ENCODE data around the gene VPS13C. TPM values are rescaled to one million over a fixed set of nuclear protein-coding genes. Genes with fewer than 3 reads are reported as not detected.

Gene VPS13C
- total RNA-seq, 1 experiment from 2014 or later = 20.9 TPM

DNA sequence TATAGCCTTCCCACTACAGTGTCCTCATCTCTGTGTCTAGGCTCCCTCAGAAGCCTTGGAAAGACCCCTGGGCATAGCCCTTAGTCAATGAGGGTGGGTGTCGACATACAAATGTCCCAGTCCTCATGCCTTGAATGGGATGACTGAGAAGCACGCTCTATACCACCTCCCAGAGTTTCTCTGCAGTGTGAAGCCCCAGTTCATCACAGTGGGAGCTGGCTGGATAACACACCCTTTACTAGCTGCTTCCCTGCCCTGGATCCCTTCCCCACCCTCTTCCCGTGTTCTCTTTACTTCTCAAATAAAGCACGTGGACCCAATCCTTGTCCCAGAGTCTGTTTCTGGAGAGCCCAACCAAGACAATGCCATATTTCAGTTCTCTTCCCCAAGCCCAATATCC, 239.3 kb downstream of the VPS13C start:
- ATAC-seq = no peak
- no peak for DNase-seq (ENCODE audit: low spot score)
- POLR2A ChIA-PET = no interaction called here
- H3K27ac Mint-ChIP-seq = no peak overlapping the region
- H3K9me3 Mint-ChIP-seq = peaks cover 7% of the 10 kb centered on the region; the same call in 1 of the 2 replicates
- CTCF ChIA-PET = interaction anchor here (1.1 to 1.2 kb wide), 2 partner anchors 13 to 14 kb away, joined by 3 read pairs; no protein-coding TSS in a partner anchor
- H3K4me3 Mint-ChIP-seq = no peak overlapping the region
- H3K4me1 Mint-ChIP-seq = peaks cover 20% of the 10 kb centered on the region
- no peaks in the 10 kb centered on the region for H3K36me3 Mint-ChIP-seq
- no peak for TF ChIP-seq ETV6 (CRISPR knock-in tag; IDR thresholded peaks at IDR 0.05)
- TF ChIP-seq, protein P1, sequence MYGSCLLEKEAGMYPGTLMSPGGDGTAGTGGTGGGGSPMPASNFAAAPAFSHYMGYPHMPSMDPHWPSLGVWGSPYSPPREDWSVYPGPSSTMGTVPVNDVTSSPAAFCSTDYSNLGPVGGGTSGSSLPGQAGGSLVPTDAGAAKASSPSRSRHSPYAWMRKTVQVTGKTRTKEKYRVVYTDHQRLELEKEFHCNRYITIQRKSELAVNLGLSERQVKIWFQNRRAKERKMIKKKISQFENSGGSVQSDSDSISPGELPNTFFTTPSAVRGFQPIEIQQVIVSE (CRISPR knock-in tag; IDR thresholded peaks at IDR 0.05; ENCODE audit: borderline replicate concordance) = no peak
- no peak for TF ChIP-seq ATF1 (CRISPR knock-in tag; IDR thresholded peaks at IDR 0.05)
- 0 out of 2 replicates have a peak, but pooled peaks cover 3% of the 10 kb centered on the region for H3K27me3 Mint-ChIP-seq (ENCODE audit: low read depth)

DNA sequence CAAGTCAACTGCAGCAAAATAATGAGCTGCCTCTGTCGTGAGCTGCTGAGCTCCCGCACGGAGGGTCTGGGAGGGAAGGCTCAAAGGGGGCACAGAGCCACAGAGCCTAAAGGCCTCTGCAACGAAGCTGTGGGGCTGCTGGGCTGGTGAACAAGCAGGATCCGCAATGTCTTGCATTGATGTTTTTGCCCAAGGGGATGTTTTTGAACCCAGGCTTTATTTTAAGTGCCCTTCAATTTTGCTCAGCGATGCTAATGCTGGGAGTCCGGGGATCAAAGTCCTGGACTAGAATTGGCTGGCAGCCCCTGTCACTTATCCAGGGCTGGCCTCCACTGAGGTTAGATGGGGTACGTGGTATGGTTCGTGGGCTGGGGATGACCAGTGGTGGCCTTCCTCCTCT, 240.0 kb downstream of the VPS13C start:
- H3K27me3 Mint-ChIP-seq (ENCODE audit: low read depth) = 0 out of 2 replicates have a peak, but pooled peaks cover 3% of the 10 kb centered on the region
- H3K9me3 Mint-ChIP-seq = peaks cover 7% of the 10 kb centered on the region; the same call in 1 of the 2 replicates
- no peak overlapping the region for H3K4me3 Mint-ChIP-seq
- H3K27ac Mint-ChIP-seq = no peak overlapping the region
- TF ChIP-seq, protein P2, sequence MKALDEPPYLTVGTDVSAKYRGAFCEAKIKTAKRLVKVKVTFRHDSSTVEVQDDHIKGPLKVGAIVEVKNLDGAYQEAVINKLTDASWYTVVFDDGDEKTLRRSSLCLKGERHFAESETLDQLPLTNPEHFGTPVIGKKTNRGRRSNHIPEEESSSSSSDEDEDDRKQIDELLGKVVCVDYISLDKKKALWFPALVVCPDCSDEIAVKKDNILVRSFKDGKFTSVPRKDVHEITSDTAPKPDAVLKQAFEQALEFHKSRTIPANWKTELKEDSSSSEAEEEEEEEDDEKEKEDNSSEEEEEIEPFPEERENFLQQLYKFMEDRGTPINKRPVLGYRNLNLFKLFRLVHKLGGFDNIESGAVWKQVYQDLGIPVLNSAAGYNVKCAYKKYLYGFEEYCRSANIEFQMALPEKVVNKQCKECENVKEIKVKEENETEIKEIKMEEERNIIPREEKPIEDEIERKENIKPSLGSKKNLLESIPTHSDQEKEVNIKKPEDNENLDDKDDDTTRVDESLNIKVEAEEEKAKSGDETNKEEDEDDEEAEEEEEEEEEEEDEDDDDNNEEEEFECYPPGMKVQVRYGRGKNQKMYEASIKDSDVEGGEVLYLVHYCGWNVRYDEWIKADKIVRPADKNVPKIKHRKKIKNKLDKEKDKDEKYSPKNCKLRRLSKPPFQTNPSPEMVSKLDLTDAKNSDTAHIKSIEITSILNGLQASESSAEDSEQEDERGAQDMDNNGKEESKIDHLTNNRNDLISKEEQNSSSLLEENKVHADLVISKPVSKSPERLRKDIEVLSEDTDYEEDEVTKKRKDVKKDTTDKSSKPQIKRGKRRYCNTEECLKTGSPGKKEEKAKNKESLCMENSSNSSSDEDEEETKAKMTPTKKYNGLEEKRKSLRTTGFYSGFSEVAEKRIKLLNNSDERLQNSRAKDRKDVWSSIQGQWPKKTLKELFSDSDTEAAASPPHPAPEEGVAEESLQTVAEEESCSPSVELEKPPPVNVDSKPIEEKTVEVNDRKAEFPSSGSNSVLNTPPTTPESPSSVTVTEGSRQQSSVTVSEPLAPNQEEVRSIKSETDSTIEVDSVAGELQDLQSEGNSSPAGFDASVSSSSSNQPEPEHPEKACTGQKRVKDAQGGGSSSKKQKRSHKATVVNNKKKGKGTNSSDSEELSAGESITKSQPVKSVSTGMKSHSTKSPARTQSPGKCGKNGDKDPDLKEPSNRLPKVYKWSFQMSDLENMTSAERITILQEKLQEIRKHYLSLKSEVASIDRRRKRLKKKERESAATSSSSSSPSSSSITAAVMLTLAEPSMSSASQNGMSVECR (CRISPR knock-in tag; IDR thresholded peaks at IDR 0.05; ENCODE audit: borderline replicate concordance) = no peak
- TF ChIP-seq ZNF671 (CRISPR knock-in tag; IDR thresholded peaks at IDR 0.05) = no peak
- no peak for TF ChIP-seq EMX1 (CRISPR knock-in tag; IDR thresholded peaks at IDR 0.05)
- POLR2A ChIA-PET = no interaction called here
- DNase-seq (ENCODE audit: low spot score) (no peak), ATAC-seq (no peak)
- peaks cover 26% of the 10 kb centered on the region for H3K4me1 Mint-ChIP-seq
- CTCF ChIA-PET = interaction anchor here (1.1 to 1.6 kb wide), 2 partner anchors 14 to 15 kb away, joined by 3 to 8 read pairs; no protein-coding TSS in a partner anchor
- no peaks in the 10 kb centered on the region for H3K36me3 Mint-ChIP-seq

DNA sequence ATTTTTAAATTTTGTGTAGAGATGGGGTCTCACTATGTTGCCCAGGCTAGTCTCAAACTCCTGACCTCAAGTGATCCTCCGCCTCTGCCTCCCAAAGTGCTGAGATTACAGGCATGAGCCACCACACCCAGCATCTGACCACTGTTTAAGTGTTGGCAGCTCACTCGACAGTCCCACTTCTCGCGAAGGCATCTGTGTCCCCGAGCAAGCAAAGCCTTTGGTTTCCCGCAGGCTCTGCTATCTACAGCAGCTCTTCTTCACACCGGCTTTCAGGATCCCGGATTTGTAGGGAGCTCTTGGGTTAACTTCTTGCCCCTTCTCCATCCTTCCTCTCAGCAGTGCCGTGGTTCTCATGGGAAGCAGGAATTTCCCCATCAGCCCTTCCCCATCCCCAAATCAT, 240.9 kb downstream of the VPS13C start:
- no peak for ATAC-seq
- peaks cover 26% of the 10 kb centered on the region for H3K4me1 Mint-ChIP-seq
- no peak overlapping the region for H3K27ac Mint-ChIP-seq
- no peak overlapping the region for H3K4me3 Mint-ChIP-seq
- ChIA-PET POLR2A (no interaction called here), CTCF (interaction anchor here (1.6 kb wide), 1 partner anchor 15 kb away, joined by 8 read pairs; no protein-coding TSS in a partner anchor)
- H3K36me3 Mint-ChIP-seq = no peaks in the 10 kb centered on the region
- DNase-seq (ENCODE audit: low spot score) = no peak
- H3K9me3 Mint-ChIP-seq = peaks cover 7% of the 10 kb centered on the region; the same call in 1 of the 2 replicates
- 0 out of 2 replicates have a peak, but pooled peaks cover 3% of the 10 kb centered on the region for H3K27me3 Mint-ChIP-seq (ENCODE audit: low read depth)
- TF ChIP-seq HMGA2 (CRISPR knock-in tag; IDR thresholded peaks at IDR 0.05) (no peak), SMAD3 (CRISPR knock-in tag; IDR thresholded peaks at IDR 0.05; ENCODE audit: borderline replicate concordance) (no peak), TEAD1 (CRISPR knock-in tag; IDR thresholded peaks at IDR 0.05) (no peak), ZNF396 (CRISPR knock-in tag; IDR thresholded peaks at IDR 0.05; ENCODE audit: borderline replicate concordance) (no peak), NFYB (CRISPR knock-in tag; conservative IDR thresholded peaks at IDR 0.05; ENCODE audit: low read depth) (no peak)
- TF ChIP-seq, protein P3, sequence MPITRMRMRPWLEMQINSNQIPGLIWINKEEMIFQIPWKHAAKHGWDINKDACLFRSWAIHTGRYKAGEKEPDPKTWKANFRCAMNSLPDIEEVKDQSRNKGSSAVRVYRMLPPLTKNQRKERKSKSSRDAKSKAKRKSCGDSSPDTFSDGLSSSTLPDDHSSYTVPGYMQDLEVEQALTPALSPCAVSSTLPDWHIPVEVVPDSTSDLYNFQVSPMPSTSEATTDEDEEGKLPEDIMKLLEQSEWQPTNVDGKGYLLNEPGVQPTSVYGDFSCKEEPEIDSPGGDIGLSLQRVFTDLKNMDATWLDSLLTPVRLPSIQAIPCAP (CRISPR knock-in tag; IDR thresholded peaks at IDR 0.05) = no peak
- TF ChIP-seq, protein P4, sequence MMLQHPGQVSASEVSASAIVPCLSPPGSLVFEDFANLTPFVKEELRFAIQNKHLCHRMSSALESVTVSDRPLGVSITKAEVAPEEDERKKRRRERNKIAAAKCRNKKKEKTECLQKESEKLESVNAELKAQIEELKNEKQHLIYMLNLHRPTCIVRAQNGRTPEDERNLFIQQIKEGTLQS (CRISPR knock-in tag; conservative IDR thresholded peaks at IDR 0.05) = no peak
- TF ChIP-seq, protein P2 (CRISPR knock-in tag; IDR thresholded peaks at IDR 0.05; ENCODE audit: borderline replicate concordance) = no peak
- TF ChIP-seq, protein P5, sequence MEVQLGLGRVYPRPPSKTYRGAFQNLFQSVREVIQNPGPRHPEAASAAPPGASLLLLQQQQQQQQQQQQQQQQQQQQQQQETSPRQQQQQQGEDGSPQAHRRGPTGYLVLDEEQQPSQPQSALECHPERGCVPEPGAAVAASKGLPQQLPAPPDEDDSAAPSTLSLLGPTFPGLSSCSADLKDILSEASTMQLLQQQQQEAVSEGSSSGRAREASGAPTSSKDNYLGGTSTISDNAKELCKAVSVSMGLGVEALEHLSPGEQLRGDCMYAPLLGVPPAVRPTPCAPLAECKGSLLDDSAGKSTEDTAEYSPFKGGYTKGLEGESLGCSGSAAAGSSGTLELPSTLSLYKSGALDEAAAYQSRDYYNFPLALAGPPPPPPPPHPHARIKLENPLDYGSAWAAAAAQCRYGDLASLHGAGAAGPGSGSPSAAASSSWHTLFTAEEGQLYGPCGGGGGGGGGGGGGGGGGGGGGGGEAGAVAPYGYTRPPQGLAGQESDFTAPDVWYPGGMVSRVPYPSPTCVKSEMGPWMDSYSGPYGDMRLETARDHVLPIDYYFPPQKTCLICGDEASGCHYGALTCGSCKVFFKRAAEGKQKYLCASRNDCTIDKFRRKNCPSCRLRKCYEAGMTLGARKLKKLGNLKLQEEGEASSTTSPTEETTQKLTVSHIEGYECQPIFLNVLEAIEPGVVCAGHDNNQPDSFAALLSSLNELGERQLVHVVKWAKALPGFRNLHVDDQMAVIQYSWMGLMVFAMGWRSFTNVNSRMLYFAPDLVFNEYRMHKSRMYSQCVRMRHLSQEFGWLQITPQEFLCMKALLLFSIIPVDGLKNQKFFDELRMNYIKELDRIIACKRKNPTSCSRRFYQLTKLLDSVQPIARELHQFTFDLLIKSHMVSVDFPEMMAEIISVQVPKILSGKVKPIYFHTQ (CRISPR knock-in tag; IDR thresholded peaks at IDR 0.05) = no peak
- TF ChIP-seq, protein P6, sequence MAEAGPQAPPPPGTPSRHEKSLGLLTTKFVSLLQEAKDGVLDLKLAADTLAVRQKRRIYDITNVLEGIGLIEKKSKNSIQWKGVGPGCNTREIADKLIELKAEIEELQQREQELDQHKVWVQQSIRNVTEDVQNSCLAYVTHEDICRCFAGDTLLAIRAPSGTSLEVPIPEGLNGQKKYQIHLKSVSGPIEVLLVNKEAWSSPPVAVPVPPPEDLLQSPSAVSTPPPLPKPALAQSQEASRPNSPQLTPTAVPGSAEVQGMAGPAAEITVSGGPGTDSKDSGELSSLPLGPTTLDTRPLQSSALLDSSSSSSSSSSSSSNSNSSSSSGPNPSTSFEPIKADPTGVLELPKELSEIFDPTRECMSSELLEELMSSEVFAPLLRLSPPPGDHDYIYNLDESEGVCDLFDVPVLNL (CRISPR knock-in tag; IDR thresholded peaks at IDR 0.05; ENCODE audit: borderline replicate concordance, low read depth) = no peak

Measured in WTC11 (cell line).